ENCODE measurements around the gene GPBP1L1. TPM values are rescaled to one million over a fixed set of nuclear protein-coding genes. Genes with fewer than 3 reads are reported as not detected.

The GPBP1L1 gene
- polyA plus RNA-seq, 6 donors from 2014 or later = 83.6 to 106 (median 92.0) TPM

DNA sequence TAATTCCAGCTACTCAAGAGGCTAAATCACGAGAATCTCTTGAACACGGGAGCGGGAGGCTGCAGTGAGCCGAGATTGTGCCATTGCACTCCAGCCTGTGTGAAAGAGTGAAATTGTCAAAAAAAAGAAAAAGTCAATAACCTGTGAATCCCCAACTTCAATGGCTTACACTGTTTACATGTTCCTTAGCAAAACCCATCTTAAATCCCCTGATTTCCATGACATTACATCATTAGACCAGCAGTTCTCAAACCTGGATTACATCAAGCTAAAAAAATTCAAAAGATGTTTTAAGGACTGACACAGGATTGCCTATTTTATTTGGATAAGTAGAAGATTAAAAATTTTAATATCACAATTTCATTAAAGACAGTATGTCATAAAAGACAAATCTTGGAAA is 12.4 kb downstream of the GPBP1L1 start:
- H3K27me3 Mint-ChIP-seq = no peaks in the 10 kb centered on the region
- H3K4me1 Mint-ChIP-seq = peaks cover 41 to 66% (median 60%) of the 10 kb centered on the region in 3 donors
- H3K36me3 Mint-ChIP-seq = peaks cover 8 to 14% of the 10 kb centered on the region in 2 donors
- DNase-seq (no peak), ATAC-seq (ENCODE audit: low read depth in 2 of 2) (no peak)
- H3K27ac Mint-ChIP-seq = peak overlapping the region in 1 of 6 donors; percentile 54
- H3K9me3 Mint-ChIP-seq = no peaks in the 10 kb centered on the region
- no peak overlapping the region for H3K4me3 Mint-ChIP-seq

- Mint-ChIP-seq H3K27me3 (no peaks in the 10 kb centered on the region), H3K36me3 (peaks cover 7 to 14% of the 10 kb centered on the region in 2 donors), H3K9me3 (no peaks in the 10 kb centered on the region), H3K4me3 (no peak overlapping the region), H3K4me1 (peaks cover 50 to 64% (median 51%) of the 10 kb centered on the region in 3 donors), H3K27ac (peak overlapping the region in 1 of 6 donors; percentile 10)
- no peak for ATAC-seq (ENCODE audit: low read depth in 2 of 2)
- DNase-seq = no peak
These were observed 16.3 kb downstream of the GPBP1L1 start for GRCh38 chr1:45669859-45670655.

DNA sequence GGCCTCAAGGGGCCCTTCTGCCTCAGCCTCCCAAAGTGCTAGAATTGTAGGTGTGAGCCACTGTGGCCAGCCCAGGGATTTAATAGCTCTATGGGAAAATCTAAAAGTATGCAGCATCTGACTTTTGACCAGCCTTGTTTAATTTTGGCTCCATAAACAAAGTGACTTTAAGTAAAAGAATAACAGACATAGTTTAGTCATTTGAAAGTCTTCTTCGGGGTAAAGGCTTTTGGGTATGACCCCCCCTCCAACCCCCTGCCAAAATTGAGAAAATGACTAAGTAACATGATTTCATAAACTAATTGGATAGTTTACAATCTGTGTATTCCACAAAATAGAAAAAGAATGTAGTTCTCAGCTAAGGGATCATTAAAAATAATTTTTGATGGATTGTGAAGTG is 17.0 kb downstream of the GPBP1L1 start:
- Mint-ChIP-seq H3K27me3 (no peaks in the 10 kb centered on the region), H3K4me1 (peaks cover 46 to 58% (median 52%) of the 10 kb centered on the region in 3 donors), H3K4me3 (no peak overlapping the region), H3K9me3 (no peaks in the 10 kb centered on the region), H3K36me3 (peaks cover under 1 to 8% of the 10 kb centered on the region in 2 donors), H3K27ac (peak overlapping the region in 3 of 6 donors; percentile 29 to 69 (median 36))
- no peak for ATAC-seq (ENCODE audit: low read depth in 2 of 2)
- DNase-seq = no peak

GRCh38 chr1:45668526-45668925 is 17.8 kb downstream of the GPBP1L1 start:
- ATAC-seq (ENCODE audit: low read depth in 2 of 2) = no peak
- Mint-ChIP-seq H3K4me3 (no peak overlapping the region), H3K27ac (no peak overlapping the region), H3K27me3 (no peaks in the 10 kb centered on the region), H3K9me3 (no peaks in the 10 kb centered on the region), H3K4me1 (peaks cover 45 to 54% (median 47%) of the 10 kb centered on the region in 3 donors), H3K36me3 (peaks cover 0 to 6% of the 10 kb centered on the region in 2 donors)
- no peak for DNase-seq

DNA sequence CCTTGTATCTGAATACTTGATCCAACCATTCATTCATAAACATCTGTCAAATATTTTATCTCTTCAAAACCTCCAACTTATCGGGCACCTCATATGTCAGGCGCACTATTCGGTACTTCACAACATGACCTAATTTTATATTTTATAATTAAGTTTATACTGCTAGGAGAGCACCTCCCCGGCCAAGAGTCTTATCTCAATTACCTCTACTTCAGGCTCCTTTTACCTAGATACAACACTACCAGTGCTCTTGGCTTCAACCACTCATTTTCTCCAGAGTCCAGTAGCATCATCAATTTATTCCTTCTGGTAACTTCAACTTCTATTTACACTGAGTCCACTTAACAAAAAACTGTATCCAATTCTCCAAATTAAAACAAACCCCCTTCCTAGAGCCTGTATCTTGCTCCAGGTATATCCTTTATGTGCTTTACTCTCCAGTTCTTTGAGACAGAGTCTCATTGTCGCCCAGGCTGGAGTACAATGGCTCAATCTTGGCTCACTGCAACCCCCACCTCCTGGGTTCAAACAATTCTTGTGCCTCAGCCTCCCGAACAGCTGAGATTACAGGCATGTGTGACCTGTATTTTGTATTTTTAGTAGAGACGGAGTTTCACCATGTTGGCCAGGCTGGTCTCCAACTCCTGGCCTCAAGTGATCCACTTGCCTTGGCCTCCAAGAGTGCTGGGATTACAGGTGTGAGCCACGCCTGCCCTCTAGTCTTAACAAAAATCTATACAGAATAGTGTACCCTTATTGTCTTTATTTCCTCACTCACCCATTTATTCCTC is 18.8 kb downstream of the GPBP1L1 start:
- Mint-ChIP-seq H3K36me3 (no peaks in the 10 kb centered on the region), H3K9me3 (no peaks in the 10 kb centered on the region), H3K4me3 (no peak overlapping the region), H3K27ac (peak overlapping the region in 2 of 6 donors; percentile 34 to 39), H3K4me1 (peaks cover 40 to 50% (median 47%) of the 10 kb centered on the region in 3 donors), H3K27me3 (no peaks in the 10 kb centered on the region)
- DNase-seq = no peak
- no peak for ATAC-seq (ENCODE audit: low read depth in 2 of 2)

DNA sequence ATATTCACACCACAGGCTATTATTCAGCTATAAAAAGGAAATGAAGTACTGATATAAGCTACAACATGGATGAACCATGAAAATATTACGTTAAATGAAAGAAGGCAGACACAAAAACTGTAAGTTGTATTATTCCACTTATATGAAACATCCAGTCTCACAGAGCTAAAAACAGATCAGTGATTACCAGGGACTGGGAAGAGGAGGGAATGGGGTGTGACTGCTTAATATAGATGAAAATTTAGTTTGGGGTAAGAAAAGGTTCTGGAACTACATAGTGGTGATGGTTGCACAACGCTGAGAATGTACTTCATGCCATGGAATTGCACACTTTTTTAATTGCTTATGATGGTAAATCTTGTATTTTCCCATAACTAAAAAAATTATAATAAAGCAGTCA is 19.5 kb downstream of the GPBP1L1 start:
- peak overlapping the region in 1 of 6 donors; percentile 39 for H3K27ac Mint-ChIP-seq
- H3K9me3 Mint-ChIP-seq = no peaks in the 10 kb centered on the region
- ATAC-seq (ENCODE audit: low read depth in 2 of 2) (no peak), DNase-seq (no peak)
- no peak overlapping the region for H3K4me3 Mint-ChIP-seq
- H3K27me3 Mint-ChIP-seq = no peaks in the 10 kb centered on the region
- peaks cover 38 to 47% (median 41%) of the 10 kb centered on the region in 3 donors for H3K4me1 Mint-ChIP-seq
- H3K36me3 Mint-ChIP-seq = no peaks in the 10 kb centered on the region

DNA sequence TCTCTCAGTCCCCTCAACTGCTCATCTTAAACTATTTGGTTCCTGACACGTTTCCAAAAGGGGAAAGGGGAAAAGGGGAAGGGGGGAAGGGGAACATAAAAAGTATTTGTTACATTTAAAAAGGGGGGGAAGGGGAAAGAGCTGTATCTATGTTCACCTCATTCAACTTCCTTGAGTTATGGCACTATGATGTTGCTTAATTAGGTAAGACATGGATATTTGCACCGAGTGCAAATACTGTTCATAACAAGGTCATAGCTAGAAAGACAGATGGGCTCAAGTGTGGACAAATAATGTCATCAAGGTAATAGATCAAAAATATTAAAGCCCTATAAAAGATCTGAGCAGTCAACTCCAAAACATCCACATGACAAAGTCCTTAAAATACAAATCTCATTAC is 26.0 kb downstream of the GPBP1L1 start:
- H3K9me3 Mint-ChIP-seq = no peaks in the 10 kb centered on the region
- no peak overlapping the region for H3K4me3 Mint-ChIP-seq
- H3K36me3 Mint-ChIP-seq = peaks cover 0 to 20% of the 10 kb centered on the region in 2 donors
- ATAC-seq (ENCODE audit: low read depth in 2 of 2) (no peak), DNase-seq (no peak)
- H3K27me3 Mint-ChIP-seq = no peaks in the 10 kb centered on the region
- H3K4me1 Mint-ChIP-seq = peaks cover 8 to 19% (median 13%) of the 10 kb centered on the region in 3 donors
- no peak overlapping the region for H3K27ac Mint-ChIP-seq

DNA sequence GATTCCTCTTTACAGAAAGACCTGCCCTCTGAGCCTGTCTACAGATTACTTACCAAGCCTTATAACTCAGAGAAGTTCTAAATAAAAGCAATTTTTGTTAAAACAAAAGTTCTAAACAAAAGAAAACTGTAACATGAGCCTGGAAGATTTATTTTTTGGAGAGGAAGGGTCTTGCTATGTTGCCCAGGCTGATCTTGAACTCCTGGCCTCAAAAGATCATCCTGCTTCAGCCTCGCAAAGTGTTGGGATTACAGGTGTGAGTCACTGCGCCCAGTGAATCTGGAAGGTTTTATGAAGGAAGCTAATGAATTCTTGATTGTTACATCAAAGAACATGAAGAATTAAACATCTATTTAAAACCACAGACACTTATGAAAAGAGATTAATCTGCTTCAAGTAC is 27.1 kb downstream of the GPBP1L1 start:
- DNase-seq (no peak), ATAC-seq (ENCODE audit: low read depth in 2 of 2) (no peak)
- Mint-ChIP-seq H3K4me3 (no peak overlapping the region), H3K27me3 (no peaks in the 10 kb centered on the region), H3K27ac (no peak overlapping the region), H3K36me3 (peaks cover 0 to 28% of the 10 kb centered on the region in 2 donors), H3K4me1 (peaks cover 4 to 19% (median 9%) of the 10 kb centered on the region in 3 donors), H3K9me3 (no peaks in the 10 kb centered on the region)

- ATAC-seq (ENCODE audit: low read depth in 2 of 2) = no peak
- Mint-ChIP-seq H3K4me1 (peaks cover 0 to 14% (median 6%) of the 10 kb centered on the region in 3 donors), H3K9me3 (no peaks in the 10 kb centered on the region), H3K36me3 (peaks cover 0 to 29% of the 10 kb centered on the region in 2 donors), H3K27me3 (no peaks in the 10 kb centered on the region), H3K4me3 (no peak overlapping the region), H3K27ac (peak overlapping the region in 1 of 6 donors; percentile 51)
- DNase-seq = no peak
These were observed 28.2 kb downstream of the GPBP1L1 start for GRCh38 chr1:45658171-45658570.

DNA sequence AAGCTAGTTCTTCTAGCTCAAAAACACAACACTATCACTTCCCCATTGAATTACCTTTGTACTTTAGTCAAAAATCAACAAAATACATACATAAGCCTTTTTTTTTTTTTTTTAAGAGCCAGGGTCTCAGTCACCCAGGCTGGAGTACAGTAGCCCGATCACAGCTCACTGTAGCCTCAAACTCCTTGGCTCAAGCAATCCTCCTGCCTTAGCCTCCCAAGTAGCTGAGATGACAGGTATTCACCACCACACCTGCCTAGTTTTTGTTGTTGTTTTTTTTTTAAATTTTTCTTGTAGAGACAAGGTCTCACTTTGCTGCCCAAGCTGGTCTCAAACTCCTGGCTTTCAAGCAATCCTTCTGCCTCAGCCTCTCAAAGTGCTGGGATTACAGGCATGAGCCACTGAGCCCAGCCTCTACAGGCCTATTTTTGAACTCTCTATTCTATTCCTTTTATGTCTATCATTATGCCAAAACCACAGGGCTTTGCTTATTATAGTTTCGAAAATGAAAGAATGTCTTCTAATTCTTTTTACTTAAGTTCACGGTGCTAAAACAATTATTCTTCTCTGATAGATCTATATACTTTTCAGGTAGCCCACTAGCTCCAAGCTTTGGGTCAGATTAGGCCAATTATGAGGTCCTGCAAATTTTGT is 29.6 kb downstream of the GPBP1L1 start:
- no peak overlapping the region for H3K4me3 Mint-ChIP-seq
- peak overlapping the region in 2 of 6 donors; percentile 18 to 41 for H3K27ac Mint-ChIP-seq
- H3K27me3 Mint-ChIP-seq = no peaks in the 10 kb centered on the region
- H3K9me3 Mint-ChIP-seq = no peaks in the 10 kb centered on the region
- peaks cover 0 to 29% of the 10 kb centered on the region in 2 donors for H3K36me3 Mint-ChIP-seq
- peaks cover 0 to 11% (median 0%) of the 10 kb centered on the region in 3 donors for H3K4me1 Mint-ChIP-seq
- ATAC-seq (ENCODE audit: low read depth in 2 of 2) (no peak), DNase-seq (no peak)

DNA sequence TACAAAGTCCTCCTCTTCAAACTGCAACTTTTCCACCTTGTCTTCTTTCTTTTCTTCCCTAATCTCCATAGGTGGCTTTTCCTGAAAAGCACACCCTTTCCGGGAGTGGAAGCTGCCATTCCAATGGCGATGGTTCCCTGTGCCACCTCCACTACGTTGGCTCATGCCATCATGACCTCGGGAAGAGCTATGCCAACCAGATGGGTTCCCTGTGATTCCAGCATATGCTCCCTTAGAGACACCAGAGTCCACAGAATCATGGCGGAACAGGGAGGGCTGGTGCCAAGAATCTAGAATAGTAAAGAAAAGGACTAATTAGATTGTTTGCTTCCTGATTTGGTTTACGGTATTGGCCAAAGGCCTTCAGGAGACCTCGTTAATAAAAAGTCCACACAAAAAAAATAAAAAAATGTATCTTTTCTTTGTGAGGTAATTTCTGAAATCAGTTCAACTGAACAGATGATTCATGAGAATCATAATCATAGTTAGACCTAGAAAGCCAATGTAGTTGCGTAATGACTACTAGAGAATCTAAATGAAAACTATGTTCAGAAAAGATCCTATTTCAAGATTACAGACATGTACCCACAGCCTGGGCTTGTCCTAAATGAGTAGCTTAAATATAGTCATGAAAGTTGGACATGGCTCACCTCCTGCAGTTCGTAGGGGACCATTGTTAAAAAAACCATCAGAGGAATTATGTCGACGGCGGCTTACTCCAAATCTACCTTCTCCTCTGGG is 31.6 kb downstream of the GPBP1L1 start:
- Mint-ChIP-seq H3K27ac (peak overlapping the region in 1 of 6 donors; percentile 44), H3K36me3 (peaks cover 0 to 24% of the 10 kb centered on the region in 2 donors), H3K4me1 (peaks cover 0 to 7% (median 3%) of the 10 kb centered on the region in 3 donors), H3K4me3 (no peak overlapping the region), H3K9me3 (no peaks in the 10 kb centered on the region), H3K27me3 (no peaks in the 10 kb centered on the region)
- DNase-seq (no peak), ATAC-seq (ENCODE audit: low read depth in 2 of 2) (no peak)

DNA sequence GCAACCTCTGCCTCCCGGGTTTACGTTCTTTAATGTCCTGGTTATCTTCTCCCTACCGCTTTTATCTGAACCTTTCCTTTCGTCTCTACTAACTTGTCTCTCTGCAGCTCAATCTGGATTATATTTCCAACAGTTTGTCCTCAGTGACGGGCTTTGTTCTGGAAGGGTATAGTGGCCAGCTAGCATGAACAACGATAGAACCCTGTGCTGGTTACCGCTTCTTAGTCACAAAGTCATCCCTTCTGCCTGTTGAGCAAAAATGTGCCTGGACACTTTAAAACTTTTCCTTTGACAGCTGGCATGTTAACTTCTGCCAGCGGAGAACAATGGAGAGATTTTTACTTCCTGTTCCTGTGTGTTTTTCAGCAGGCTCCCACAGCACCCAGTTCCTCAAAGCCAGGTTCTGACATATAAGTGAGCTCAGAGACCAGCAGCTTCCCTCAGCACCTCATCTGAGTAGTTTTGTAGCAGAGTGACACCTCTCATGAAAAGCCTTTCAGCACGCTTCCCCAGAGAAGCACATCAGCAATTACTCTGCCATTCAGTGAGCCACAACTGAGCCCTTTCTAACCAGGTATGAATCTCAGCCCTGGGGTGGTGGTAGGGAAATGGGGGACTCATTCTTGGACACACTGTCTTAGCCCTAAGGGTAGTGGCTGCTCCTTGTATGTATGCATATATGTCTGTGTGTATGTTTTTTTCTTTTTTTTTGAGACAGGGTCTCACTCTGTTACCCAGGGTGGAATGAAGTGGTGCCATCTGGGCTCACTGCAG is 38.9 kb downstream of the GPBP1L1 start:
- Mint-ChIP-seq H3K4me3 (peak overlapping the region in 1 of 8 donors; percentile 55), H3K4me1 (peaks cover 27 to 40% (median 35%) of the 10 kb centered on the region in 3 donors), H3K36me3 (peaks cover 6 to 8% of the 10 kb centered on the region in 2 donors), H3K9me3 (no peaks in the 10 kb centered on the region), H3K27ac (peak overlapping the region in 4 of 6 donors; percentile 11 to 80 (median 76)), H3K27me3 (no peaks in the 10 kb centered on the region)
- peak in 1 of 2 donors; percentile 30 for ATAC-seq (ENCODE audit: low read depth in 2 of 2)
- no peak for DNase-seq

Measured in naive B cell (primary cell).